ENCODE results near the gene ASPHD1. TPM values are rescaled to one million over a fixed set of nuclear protein-coding genes. Genes with fewer than 3 reads are reported as not detected.

The ASPHD1 gene
- total and polyA plus RNA-seq, 7 experiments from 2014 or later, result 0.27 TPM; not detected in 6

- H3K9me3 ChIP-seq (ENCODE audit: control insufficient read depth in 2 of 3, low read length in 3 of 3), result no peaks in the 10 kb centered on the region
- Mint-ChIP-seq H3K36me3 (peaks cover 0 to 4% (median 3%) of the 10 kb centered on the region in 5 donors), H3K4me3 (peak overlapping the region; percentile 53 to 86 (median 72)), H3K9me3 (no peaks in the 10 kb centered on the region), H3K27me3 (peaks cover 16 to 35% (median 26%) of the 10 kb centered on the region in 5 donors), H3K4me1 (peaks cover 4 to 19% (median 11%) of the 10 kb centered on the region in 7 donors), H3K27ac (no peak overlapping the region)
- DNase-seq, result no peak
- H3K27ac ChIP-seq (ENCODE audit: low read depth, low read length), result no peak overlapping the region
- POLR2A ChIA-PET, result interaction anchor here (1.0 to 2.5 kb wide), 2 partner anchors 25 to 93 kb away, joined by 3 to 8 read pairs; partner anchors contain the start of gene KCTD13
- CTCF ChIA-PET, result no interaction called here
- H3K36me3 ChIP-seq (ENCODE audit: control insufficient read depth in 2 of 3, insufficient read depth in 3 of 3, low read length in 3 of 3), result no peaks in the 10 kb centered on the region
- no peak for ATAC-seq
- intact Hi-C loops (cut with micrococcal nuclease), result loop anchor here (1.0 to 5.0 kb wide), 5 partner anchors 25 to 95 kb away; partner anchors contain the start of genes CDIPT (in 2 of the 2), INO80E (in 1 of the 2), KCTD13 (in 1 of the 2) and TAOK2 (in 1 of the 2)
- H3K4me3 ChIP-seq (ENCODE audit: low read length), result peak overlapping the region; percentile 53
- H3K27me3 ChIP-seq (ENCODE audit: control insufficient read depth in 2 of 2, insufficient read depth in 2 of 2, low read length in 2 of 2), result peaks cover 5 to 13% of the 10 kb centered on the region in 2 donors
- peaks cover 5% of the 10 kb centered on the region in 2 donors for H3K4me1 ChIP-seq (ENCODE audit: control insufficient read depth in 2 of 2, insufficient read depth in 2 of 2, low read length in 2 of 2)
These were observed 759 bp downstream of the ASPHD1 start for GRCh38 chr16:29900888-29901606.

GRCh38 chr16:29901607-29901945 lies 1.3 kb downstream of the ASPHD1 start:
- no peak overlapping the region for H3K27ac ChIP-seq (ENCODE audit: low read depth, low read length)
- H3K9me3 ChIP-seq (ENCODE audit: control insufficient read depth in 2 of 3, low read length in 3 of 3), result no peaks in the 10 kb centered on the region
- Mint-ChIP-seq H3K27ac (peak overlapping the region in 1 of 9 donors; percentile 42), H3K36me3 (peaks cover 0 to 4% (median 3%) of the 10 kb centered on the region in 5 donors), H3K9me3 (no peaks in the 10 kb centered on the region), H3K27me3 (peaks cover 16 to 32% (median 23%) of the 10 kb centered on the region in 5 donors), H3K4me1 (peaks cover 4 to 19% (median 11%) of the 10 kb centered on the region in 7 donors), H3K4me3 (peak overlapping the region in 6 of 10 donors; percentile 14 to 86 (median 32))
- POLR2A ChIA-PET, result interaction anchor here (1.0 to 2.5 kb wide), 2 partner anchors 24 to 94 kb away, joined by 3 to 8 read pairs; partner anchors contain the start of gene KCTD13
- H3K27me3 ChIP-seq (ENCODE audit: control insufficient read depth in 2 of 2, insufficient read depth in 2 of 2, low read length in 2 of 2), result peaks cover 5 to 13% of the 10 kb centered on the region in 2 donors
- intact Hi-C loops (cut with micrococcal nuclease), result loop anchor here in 1 of 2 donors (5.0 kb wide), 1 partner anchor 39 kb away; the partner anchor contains the start of gene CDIPT
- H3K4me1 ChIP-seq (ENCODE audit: control insufficient read depth in 2 of 2, insufficient read depth in 2 of 2, low read length in 2 of 2), result peaks cover 5% of the 10 kb centered on the region in 2 donors
- ATAC-seq (no peak), DNase-seq (no peak)
- CTCF ChIA-PET, result no interaction called here
- H3K36me3 ChIP-seq (ENCODE audit: control insufficient read depth in 2 of 3, insufficient read depth in 3 of 3, low read length in 3 of 3), result peaks cover 0 to 3% (median 0%) of the 10 kb centered on the region in 3 experiments
- no peak overlapping the region for H3K4me3 ChIP-seq (ENCODE audit: low read length)

DNA sequence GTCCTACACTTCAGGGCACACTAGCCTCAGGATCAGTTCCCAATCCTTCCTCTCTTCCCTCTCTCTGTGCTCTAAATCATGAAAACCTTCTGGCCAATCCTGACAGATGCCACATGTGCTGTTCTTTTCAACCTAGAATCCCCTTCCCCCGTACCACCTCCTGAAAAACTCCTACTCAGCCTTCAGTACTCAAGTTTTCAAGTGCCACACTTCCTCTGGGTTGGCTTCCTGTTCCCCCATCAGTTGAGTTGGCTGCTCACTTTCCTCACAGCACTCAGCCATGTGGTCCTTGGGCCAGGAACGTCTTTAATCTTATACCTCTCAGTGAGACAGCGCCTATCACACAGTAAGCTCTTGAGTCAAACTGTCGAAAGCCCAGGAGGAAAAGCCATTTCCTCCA lies 3.3 kb downstream of the ASPHD1 start:
- no peak for DNase-seq
- Histone ChIP-seq H3K9me3 (ENCODE audit: control insufficient read depth in 2 of 3, low read length in 3 of 3) (no peaks in the 10 kb centered on the region), H3K36me3 (ENCODE audit: control insufficient read depth in 2 of 3, insufficient read depth in 3 of 3, low read length in 3 of 3) (peaks cover 0 to 9% (median 0%) of the 10 kb centered on the region in 3 experiments), H3K4me3 (ENCODE audit: low read length) (no peak overlapping the region), H3K27me3 (ENCODE audit: control insufficient read depth in 2 of 2, insufficient read depth in 2 of 2, low read length in 2 of 2) (peaks cover 2 to 6% of the 10 kb centered on the region in 2 donors), H3K27ac (ENCODE audit: low read depth, low read length) (no peak overlapping the region), H3K4me1 (ENCODE audit: control insufficient read depth in 2 of 2, insufficient read depth in 2 of 2, low read length in 2 of 2) (peaks cover 5% of the 10 kb centered on the region in 2 donors)
- H3K4me3 Mint-ChIP-seq, result peak overlapping the region in 3 of 10 donors; percentile 2 to 24 (median 16)
- H3K27me3 Mint-ChIP-seq, result peaks cover 3 to 19% (median 5%) of the 10 kb centered on the region in 5 donors
- no peak for ATAC-seq
- ChIA-PET POLR2A (interaction anchor here (0.6 to 2.5 kb wide), 2 partner anchors 22 to 131 kb away, joined by 3 to 8 read pairs; partner anchors contain the start of gene KCTD13), CTCF (no interaction called here)
- H3K36me3 Mint-ChIP-seq, result peaks cover 0 to 4% (median 3%) of the 10 kb centered on the region in 5 donors
- peak overlapping the region in 2 of 9 donors; percentile 29 to 50 for H3K27ac Mint-ChIP-seq
- H3K4me1 Mint-ChIP-seq, result peaks cover 4 to 18% (median 5%) of the 10 kb centered on the region in 7 donors
- H3K9me3 Mint-ChIP-seq, result no peaks in the 10 kb centered on the region
- intact Hi-C loops (cut with micrococcal nuclease), result loop anchor here in 1 of 2 donors (5.0 kb wide), 1 partner anchor 41 kb away; the partner anchor contains the start of gene CDIPT

GRCh38 chr16:29904947-29905346 lies 4.7 kb downstream of the ASPHD1 start:
- Mint-ChIP-seq H3K27me3 (peaks cover 0 to 6% (median 0%) of the 10 kb centered on the region in 5 donors), H3K4me3 (no peak overlapping the region), H3K4me1 (peaks cover 4 to 15% (median 5%) of the 10 kb centered on the region in 7 donors), H3K27ac (no peak overlapping the region), H3K9me3 (no peaks in the 10 kb centered on the region), H3K36me3 (peaks cover 0 to 4% (median 3%) of the 10 kb centered on the region in 5 donors)
- DNase-seq, result no peak
- H3K27ac ChIP-seq (ENCODE audit: low read depth, low read length), result no peak overlapping the region
- intact Hi-C loops (cut with micrococcal nuclease), result loop anchor here in 1 of 2 donors (5.0 kb wide), 1 partner anchor 43 kb away; the partner anchor contains the start of gene CDIPT
- POLR2A ChIA-PET, result no interaction called here
- no peak for ATAC-seq
- H3K4me3 ChIP-seq (ENCODE audit: low read length), result no peak overlapping the region
- peaks cover 0 to 9% (median 0%) of the 10 kb centered on the region in 3 experiments for H3K36me3 ChIP-seq (ENCODE audit: control insufficient read depth in 2 of 3, insufficient read depth in 3 of 3, low read length in 3 of 3)
- H3K4me1 ChIP-seq (ENCODE audit: control insufficient read depth in 2 of 2, insufficient read depth in 2 of 2, low read length in 2 of 2), result no peaks in the 10 kb centered on the region
- H3K27me3 ChIP-seq (ENCODE audit: control insufficient read depth in 2 of 2, insufficient read depth in 2 of 2, low read length in 2 of 2), result no peaks in the 10 kb centered on the region
- no peaks in the 10 kb centered on the region for H3K9me3 ChIP-seq (ENCODE audit: control insufficient read depth in 2 of 3, low read length in 3 of 3)
- CTCF ChIA-PET, result no interaction called here

DNA sequence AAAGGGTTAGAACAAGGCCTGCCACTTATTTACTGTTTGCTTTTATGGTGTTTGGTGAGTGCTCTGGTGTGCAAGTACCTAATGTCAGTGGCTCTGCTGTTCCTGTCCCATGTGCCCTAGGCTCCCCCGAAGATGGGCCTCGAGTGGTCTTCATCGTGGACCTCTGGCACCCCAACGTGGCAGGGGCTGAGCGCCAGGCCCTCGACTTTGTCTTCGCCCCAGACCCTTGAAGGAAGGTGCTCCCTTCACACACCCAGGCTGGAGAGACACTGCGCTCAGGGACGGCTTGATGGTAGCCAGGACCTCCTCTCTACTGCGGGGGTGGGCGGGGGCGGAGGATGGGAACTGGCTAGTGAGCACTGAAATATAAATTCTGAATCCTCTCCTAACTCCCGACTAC lies 5.4 kb downstream of the ASPHD1 start:
- peaks cover under 1 to 12% (median 5%) of the 10 kb centered on the region in 7 donors for H3K4me1 Mint-ChIP-seq
- DNase-seq, result no peak
- no peaks in the 10 kb centered on the region for H3K27me3 ChIP-seq (ENCODE audit: control insufficient read depth in 2 of 2, insufficient read depth in 2 of 2, low read length in 2 of 2)
- no peak for ATAC-seq
- CTCF ChIA-PET, result no interaction called here
- no peaks in the 10 kb centered on the region for H3K9me3 ChIP-seq (ENCODE audit: control insufficient read depth in 2 of 3, low read length in 3 of 3)
- H3K27ac ChIP-seq (ENCODE audit: low read depth, low read length), result no peak overlapping the region
- no peak overlapping the region for H3K4me3 ChIP-seq (ENCODE audit: low read length)
- peaks cover 0 to 5% (median 0%) of the 10 kb centered on the region in 5 donors for H3K27me3 Mint-ChIP-seq
- H3K36me3 ChIP-seq (ENCODE audit: control insufficient read depth in 2 of 3, insufficient read depth in 3 of 3, low read length in 3 of 3), result peaks cover 0 to 9% (median 0%) of the 10 kb centered on the region in 3 experiments
- intact Hi-C loops (cut with micrococcal nuclease), result no loop called here
- no peaks in the 10 kb centered on the region for H3K9me3 Mint-ChIP-seq
- POLR2A ChIA-PET, result no interaction called here
- H3K36me3 Mint-ChIP-seq, result peaks cover 0 to 4% (median 3%) of the 10 kb centered on the region in 5 donors
- no peak overlapping the region for H3K27ac Mint-ChIP-seq
- H3K4me3 Mint-ChIP-seq, result no peak overlapping the region
- H3K4me1 ChIP-seq (ENCODE audit: control insufficient read depth in 2 of 2, insufficient read depth in 2 of 2, low read length in 2 of 2), result no peaks in the 10 kb centered on the region

DNA sequence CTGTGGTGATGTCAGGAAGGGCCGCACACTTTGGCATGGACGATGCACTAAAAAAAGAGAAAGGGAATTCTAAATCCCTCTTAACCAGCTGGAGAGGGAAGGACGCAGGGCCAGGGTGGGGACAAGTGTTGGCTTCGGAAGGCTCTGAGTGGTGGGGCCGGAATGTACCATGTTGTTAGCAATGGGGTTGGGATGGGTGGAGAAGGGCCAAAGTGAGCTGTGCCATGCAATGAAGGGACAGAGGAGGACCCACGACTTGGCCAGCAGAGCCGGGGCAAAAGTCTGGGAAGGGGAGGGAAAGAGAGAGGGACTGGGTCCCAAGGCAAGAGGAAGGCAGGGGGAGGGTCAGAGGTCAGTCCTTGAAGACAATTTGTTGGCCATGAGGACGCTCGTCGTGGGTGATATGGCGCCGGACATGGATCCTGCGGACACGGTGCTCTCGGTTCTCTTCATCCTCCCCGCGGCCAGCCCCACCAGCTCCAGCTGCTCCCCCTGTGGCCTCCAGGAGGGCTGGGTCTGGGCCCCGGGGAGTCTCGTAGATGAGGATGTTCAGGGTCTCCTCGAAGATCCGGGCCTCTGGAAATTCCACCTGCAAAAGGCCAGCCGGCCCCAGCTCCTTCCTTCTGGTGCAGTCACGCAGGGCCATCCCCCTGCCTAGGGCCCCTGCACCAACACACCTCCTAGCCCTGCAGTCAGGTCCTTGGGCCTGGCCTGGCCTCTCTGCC lies 6.4 kb downstream of the ASPHD1 start:
- no peaks in the 10 kb centered on the region for H3K9me3 ChIP-seq (ENCODE audit: control insufficient read depth in 2 of 3, low read length in 3 of 3)
- peak overlapping the region in 1 of 9 donors; percentile 7 for H3K27ac Mint-ChIP-seq
- H3K36me3 ChIP-seq (ENCODE audit: control insufficient read depth in 2 of 3, insufficient read depth in 3 of 3, low read length in 3 of 3), result peaks cover 0 to 9% (median 0%) of the 10 kb centered on the region in 3 experiments
- CTCF ChIA-PET, result interaction anchor here (0.7 kb wide), 1 partner anchor 657 kb away, joined by 4 read pairs; no protein-coding TSS in a partner anchor
- intact Hi-C loops (cut with micrococcal nuclease), result no loop called here
- no peak overlapping the region for H3K4me3 ChIP-seq (ENCODE audit: low read length)
- ATAC-seq (no peak), DNase-seq (no peak)
- H3K4me1 Mint-ChIP-seq, result peaks cover 0 to 9% (median 4%) of the 10 kb centered on the region in 7 donors
- no peaks in the 10 kb centered on the region for H3K27me3 ChIP-seq (ENCODE audit: control insufficient read depth in 2 of 2, insufficient read depth in 2 of 2, low read length in 2 of 2)
- peaks cover 0 to 3% (median 0%) of the 10 kb centered on the region in 5 donors for H3K27me3 Mint-ChIP-seq
- H3K27ac ChIP-seq (ENCODE audit: low read depth, low read length), result no peak overlapping the region
- H3K4me3 Mint-ChIP-seq, result no peak overlapping the region
- H3K4me1 ChIP-seq (ENCODE audit: control insufficient read depth in 2 of 2, insufficient read depth in 2 of 2, low read length in 2 of 2), result no peaks in the 10 kb centered on the region
- no peaks in the 10 kb centered on the region for H3K9me3 Mint-ChIP-seq
- POLR2A ChIA-PET, result no interaction called here
- peaks cover 0 to 4% (median 3%) of the 10 kb centered on the region in 5 donors for H3K36me3 Mint-ChIP-seq

All from naive thymus-derived CD4-positive, alpha-beta T cell (primary cell).